Ishikawa (cell line): ENCODE data around the gene SKOR1.

Experiments
- CEBPB ChIP-seq: IDR thresholded peaks from 2 replicates; pipeline ENCODE4 v1.6.1; 2012
- CREB1 ChIP-seq: IDR thresholded peaks from 2 replicates; pipeline ENCODE4 v1.6.1; 2012; ENCODE audit warnings: low read depth
- EGR1 ChIP-seq: IDR thresholded peaks from 2 replicates; pipeline ENCODE4 v1.6.1; 2012
- EP300 ChIP-seq: IDR thresholded peaks from 2 replicates; pipeline ENCODE4 v1.6.1; 2012; ENCODE audit warnings: borderline replicate concordance
- FOXM1 ChIP-seq: IDR thresholded peaks from 2 replicates; pipeline ENCODE4 v1.6.1; 2012; ENCODE audit warnings: low read depth, borderline replicate concordance
- NFIC ChIP-seq: IDR thresholded peaks from 2 replicates; pipeline ENCODE4 v1.6.1; 2012
- RAD21 ChIP-seq: IDR thresholded peaks from 2 replicates; pipeline ENCODE4 v1.6.1; 2012; ENCODE audit warnings: low read depth
- TAF1 ChIP-seq: IDR thresholded peaks from 2 replicates; pipeline ENCODE4 v1.6.1; 2012; ENCODE audit warnings: low read depth, mild to moderate bottlenecking
- TCF12 ChIP-seq: IDR thresholded peaks from 2 replicates; pipeline ENCODE4 v1.6.1; 2012; ENCODE audit warnings: low read depth
- TEAD4 ChIP-seq: IDR thresholded peaks from 2 replicates; pipeline ENCODE4 v1.6.1; 2012
- YY1 ChIP-seq: IDR thresholded peaks from 2 replicates; pipeline ENCODE4 v1.6.1; 2012; ENCODE audit warnings: low read depth
- ZBTB7A ChIP-seq: IDR thresholded peaks from 2 replicates; pipeline ENCODE4 v1.6.1; 2012; ENCODE audit warnings: low read depth
- TF ChIP-seq, protein P1 (sequence below): IDR thresholded peaks from 2 replicates; pipeline ENCODE4 v1.6.1; 2012
- TF ChIP-seq, protein P2 (sequence below): IDR thresholded peaks from 2 replicates; pipeline ENCODE4 v1.6.1; 2012
- TF ChIP-seq, protein P3 (sequence below): IDR thresholded peaks from 2 replicates; pipeline ENCODE4 v1.6.1; 2012; ENCODE audit warnings: low read depth, mild to moderate bottlenecking

Gene SKOR1

DNA sequence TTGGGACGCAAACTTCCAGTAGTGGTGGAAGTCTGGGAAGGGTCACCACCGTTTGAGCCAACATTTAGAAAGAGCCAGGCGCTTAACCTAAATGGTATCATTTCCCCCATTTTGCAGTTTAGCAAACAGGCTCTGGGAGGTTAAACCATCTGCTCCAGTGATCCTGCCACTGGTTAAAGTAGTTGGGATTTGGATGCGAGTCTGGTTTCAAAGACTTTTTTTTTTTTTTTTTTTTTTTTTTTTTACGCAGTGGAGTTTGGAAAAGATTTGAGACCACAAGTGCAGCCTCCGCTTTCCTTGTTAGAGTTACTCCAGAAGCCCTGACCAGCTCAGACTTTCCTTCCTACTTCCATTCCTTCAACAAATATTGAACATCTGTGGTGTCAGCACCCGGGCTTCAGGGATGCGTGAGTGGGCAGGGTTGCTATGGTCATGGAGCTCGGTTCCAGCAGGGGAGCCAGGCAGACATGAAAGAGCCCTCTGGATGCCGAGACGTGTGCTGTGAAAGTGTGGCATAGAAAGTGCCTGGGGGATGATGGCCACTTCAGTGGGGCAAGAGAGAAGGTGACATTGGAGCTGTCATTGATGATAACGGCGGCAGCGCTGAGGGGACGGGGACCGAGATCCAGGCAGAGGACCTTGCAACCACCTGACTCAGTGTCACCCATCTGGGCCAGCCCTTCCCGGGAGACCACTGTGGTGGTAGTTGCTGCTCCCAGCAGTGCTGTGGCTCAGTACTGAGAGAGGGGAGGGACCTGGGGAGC, 15.6 kb downstream of the SKOR1 start:
- TF ChIP-seq CEBPB (no peak), TEAD4 (no peak), CREB1 (no peak), EP300 (no peak), FOXM1 (no peak), NFIC (no peak), TAF1 (no peak)
- TF ChIP-seq, protein P1, sequence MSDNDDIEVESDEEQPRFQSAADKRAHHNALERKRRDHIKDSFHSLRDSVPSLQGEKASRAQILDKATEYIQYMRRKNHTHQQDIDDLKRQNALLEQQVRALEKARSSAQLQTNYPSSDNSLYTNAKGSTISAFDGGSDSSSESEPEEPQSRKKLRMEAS, result no peak

DNA sequence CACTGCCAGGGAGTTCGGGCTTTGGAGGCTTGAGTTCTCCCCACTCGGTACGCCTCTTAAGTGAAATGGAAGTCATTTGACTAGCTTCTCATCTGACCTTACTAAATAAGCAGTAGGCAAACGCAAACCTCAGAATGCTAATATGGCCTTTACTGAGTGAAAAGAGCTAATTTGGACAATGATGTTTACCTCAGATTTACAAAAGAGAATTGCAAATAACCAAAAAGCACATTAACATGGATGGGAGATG, 16.1 kb downstream of the SKOR1 start:
- no peak for TF ChIP-seq ZBTB7A
- no peak for TF ChIP-seq NFIC

- TF ChIP-seq EP300 (no peak), EGR1 (no peak), CEBPB (no peak), TCF12 (no peak), TEAD4 (no peak), NFIC (no peak), YY1 (no peak), RAD21 (no peak)
- TF ChIP-seq, protein P2, sequence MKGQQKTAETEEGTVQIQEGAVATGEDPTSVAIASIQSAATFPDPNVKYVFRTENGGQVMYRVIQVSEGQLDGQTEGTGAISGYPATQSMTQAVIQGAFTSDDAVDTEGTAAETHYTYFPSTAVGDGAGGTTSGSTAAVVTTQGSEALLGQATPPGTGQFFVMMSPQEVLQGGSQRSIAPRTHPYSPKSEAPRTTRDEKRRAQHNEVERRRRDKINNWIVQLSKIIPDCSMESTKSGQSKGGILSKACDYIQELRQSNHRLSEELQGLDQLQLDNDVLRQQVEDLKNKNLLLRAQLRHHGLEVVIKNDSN, result no peak
- TF ChIP-seq, protein P3, sequence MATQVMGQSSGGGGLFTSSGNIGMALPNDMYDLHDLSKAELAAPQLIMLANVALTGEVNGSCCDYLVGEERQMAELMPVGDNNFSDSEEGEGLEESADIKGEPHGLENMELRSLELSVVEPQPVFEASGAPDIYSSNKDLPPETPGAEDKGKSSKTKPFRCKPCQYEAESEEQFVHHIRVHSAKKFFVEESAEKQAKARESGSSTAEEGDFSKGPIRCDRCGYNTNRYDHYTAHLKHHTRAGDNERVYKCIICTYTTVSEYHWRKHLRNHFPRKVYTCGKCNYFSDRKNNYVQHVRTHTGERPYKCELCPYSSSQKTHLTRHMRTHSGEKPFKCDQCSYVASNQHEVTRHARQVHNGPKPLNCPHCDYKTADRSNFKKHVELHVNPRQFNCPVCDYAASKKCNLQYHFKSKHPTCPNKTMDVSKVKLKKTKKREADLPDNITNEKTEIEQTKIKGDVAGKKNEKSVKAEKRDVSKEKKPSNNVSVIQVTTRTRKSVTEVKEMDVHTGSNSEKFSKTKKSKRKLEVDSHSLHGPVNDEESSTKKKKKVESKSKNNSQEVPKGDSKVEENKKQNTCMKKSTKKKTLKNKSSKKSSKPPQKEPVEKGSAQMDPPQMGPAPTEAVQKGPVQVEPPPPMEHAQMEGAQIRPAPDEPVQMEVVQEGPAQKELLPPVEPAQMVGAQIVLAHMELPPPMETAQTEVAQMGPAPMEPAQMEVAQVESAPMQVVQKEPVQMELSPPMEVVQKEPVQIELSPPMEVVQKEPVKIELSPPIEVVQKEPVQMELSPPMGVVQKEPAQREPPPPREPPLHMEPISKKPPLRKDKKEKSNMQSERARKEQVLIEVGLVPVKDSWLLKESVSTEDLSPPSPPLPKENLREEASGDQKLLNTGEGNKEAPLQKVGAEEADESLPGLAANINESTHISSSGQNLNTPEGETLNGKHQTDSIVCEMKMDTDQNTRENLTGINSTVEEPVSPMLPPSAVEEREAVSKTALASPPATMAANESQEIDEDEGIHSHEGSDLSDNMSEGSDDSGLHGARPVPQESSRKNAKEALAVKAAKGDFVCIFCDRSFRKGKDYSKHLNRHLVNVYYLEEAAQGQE, result no peak
- TF ChIP-seq, protein P1, result no peak
Measured at GRCh38 chr15:67843092-67843501, 17.8 kb downstream of the SKOR1 start.

DNA sequence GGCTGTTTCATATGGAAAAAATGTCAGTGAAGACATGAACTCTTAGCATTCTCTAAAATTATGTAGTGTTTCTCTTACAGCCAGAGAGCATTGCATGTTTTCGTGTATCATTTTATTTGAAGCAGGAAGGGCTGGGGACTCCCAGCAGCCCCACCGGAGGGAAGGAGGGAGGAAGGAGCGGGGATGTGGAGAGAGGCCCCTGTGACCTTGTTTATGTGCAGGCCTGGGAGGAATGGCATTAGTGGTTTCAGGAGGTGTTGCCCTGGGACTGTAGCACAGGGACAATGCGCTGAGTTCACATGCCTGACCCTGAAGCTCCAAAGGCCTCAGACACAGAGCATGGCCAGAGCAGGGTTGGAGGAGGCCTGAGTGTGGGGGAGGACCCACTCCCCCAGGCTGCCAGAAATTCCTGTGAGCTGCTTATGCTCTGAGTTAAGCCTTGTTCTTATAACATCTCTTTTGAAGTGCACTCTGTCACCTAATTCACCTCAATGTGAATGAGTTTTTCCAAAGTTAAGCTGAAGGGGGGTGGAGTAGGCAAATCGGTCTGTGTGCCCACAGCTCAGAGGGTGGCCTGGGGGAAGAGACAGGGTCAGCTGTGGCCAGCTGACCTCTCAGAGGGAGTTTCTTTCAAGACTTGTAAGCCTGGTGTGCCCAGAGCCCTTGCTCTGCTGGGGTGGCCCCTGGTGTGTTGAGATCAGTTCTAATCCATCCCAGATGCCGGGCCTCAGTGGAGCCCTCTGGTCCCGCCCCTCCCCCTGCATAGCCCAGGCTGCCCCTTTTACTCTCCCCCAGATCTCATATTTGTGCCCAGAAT, 18.5 kb downstream of the SKOR1 start:
- TF ChIP-seq EGR1, result no peak
- no peak for TF ChIP-seq FOXM1
- no peak for TF ChIP-seq EP300
- no peak for TF ChIP-seq CREB1
- TF ChIP-seq, protein P2, result no peak
- TF ChIP-seq ZBTB7A, result no peak
- no peak for TF ChIP-seq CEBPB
- TF ChIP-seq, protein P1, result no peak
- no peak for TF ChIP-seq NFIC
- TF ChIP-seq TCF12, result no peak
- TF ChIP-seq, protein P3, result no peak
- TF ChIP-seq RAD21, result no peak
- TF ChIP-seq TAF1, result no peak
- TF ChIP-seq YY1, result no peak
- no peak for TF ChIP-seq TEAD4

DNA sequence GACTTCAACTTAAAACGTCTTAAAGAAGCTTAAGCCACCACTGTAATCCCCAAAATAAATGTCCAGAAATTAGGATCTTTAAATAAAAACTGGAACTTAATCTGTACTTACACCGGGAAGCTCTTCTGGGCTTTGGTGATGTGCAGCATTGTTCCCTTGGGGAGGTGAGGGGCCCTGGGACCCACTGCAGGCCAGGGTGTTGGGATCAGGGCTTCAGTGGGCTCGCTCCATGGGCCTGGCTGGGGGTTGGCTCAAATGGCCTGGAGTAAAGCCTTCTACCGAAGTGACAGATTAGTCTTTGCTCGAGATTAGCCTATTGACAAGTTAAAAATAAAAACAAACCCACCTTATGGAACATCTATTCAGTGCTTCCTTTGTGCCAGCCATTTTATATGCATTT, 20.7 kb downstream of the SKOR1 start:
- TF ChIP-seq, protein P1, result no peak
- no peak for TF ChIP-seq RAD21
- TF ChIP-seq NFIC, result no peak
- no peak for TF ChIP-seq FOXM1
- TF ChIP-seq EGR1, result no peak
- no peak for TF ChIP-seq CREB1
- no peak for TF ChIP-seq ZBTB7A
- no peak for TF ChIP-seq TCF12
- no peak for TF ChIP-seq TAF1
- TF ChIP-seq, protein P2, result no peak
- TF ChIP-seq CEBPB, result no peak
- TF ChIP-seq TEAD4, result no peak
- TF ChIP-seq EP300, result no peak
- TF ChIP-seq YY1, result no peak
- TF ChIP-seq, protein P3, result no peak
